Fibroblast of the aortic adventitia (primary cell): ENCODE data around the gene BCAR3. TPM values are rescaled to one million over a fixed set of nuclear protein-coding genes. Genes with fewer than 3 reads are reported as not detected.
A peak's percentile ranks its signal among the peaks of the same experiment; 100 is the strongest.

Source experiments
- DNase-seq: peaks from one replicate; pipeline ENCODE4 v3.0.0-alpha.2; 2010; ENCODE audit warnings: low read depth
- H3K4me3 ChIP-seq: 2 replicates; pipeline ENCODE4 v1.5.1; 2011; ENCODE audit warnings: low read depth, mild to moderate bottlenecking, control low read depth, low read length, moderate library complexity
- total RNA-seq: library from RNA; depleted of rRNA; stranded (reverse); fragments of >200 nt; gene quantifications from 2 replicates; pipeline ENCODE4 v1.2.3, GENCODE V29; 2012; ENCODE audit warnings: low replicate concordance
- TF ChIP-seq, protein P1 (sequence below): IDR thresholded peaks from 2 replicates; pipeline ENCODE4 v1.5.1; 2011; ENCODE audit warnings: mild to moderate bottlenecking, low read length, control low read depth, inconsistent platforms; ENCODE audit not compliant: insufficient read depth

The BCAR3 gene
- total RNA-seq, 1 donor, result 34.4 TPM

- DNase-seq, result peak; percentile 76
- TF ChIP-seq, protein P1, sequence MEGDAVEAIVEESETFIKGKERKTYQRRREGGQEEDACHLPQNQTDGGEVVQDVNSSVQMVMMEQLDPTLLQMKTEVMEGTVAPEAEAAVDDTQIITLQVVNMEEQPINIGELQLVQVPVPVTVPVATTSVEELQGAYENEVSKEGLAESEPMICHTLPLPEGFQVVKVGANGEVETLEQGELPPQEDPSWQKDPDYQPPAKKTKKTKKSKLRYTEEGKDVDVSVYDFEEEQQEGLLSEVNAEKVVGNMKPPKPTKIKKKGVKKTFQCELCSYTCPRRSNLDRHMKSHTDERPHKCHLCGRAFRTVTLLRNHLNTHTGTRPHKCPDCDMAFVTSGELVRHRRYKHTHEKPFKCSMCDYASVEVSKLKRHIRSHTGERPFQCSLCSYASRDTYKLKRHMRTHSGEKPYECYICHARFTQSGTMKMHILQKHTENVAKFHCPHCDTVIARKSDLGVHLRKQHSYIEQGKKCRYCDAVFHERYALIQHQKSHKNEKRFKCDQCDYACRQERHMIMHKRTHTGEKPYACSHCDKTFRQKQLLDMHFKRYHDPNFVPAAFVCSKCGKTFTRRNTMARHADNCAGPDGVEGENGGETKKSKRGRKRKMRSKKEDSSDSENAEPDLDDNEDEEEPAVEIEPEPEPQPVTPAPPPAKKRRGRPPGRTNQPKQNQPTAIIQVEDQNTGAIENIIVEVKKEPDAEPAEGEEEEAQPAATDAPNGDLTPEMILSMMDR, result no peak
- no peak overlapping the region for H3K4me3 ChIP-seq
Observed at GRCh38 chr1:93615582-93616150, 66.0 kb downstream of the BCAR3 start.

GRCh38 chr1:93614986-93615581, 66.6 kb downstream of the BCAR3 start:
- DNase-seq, result peak; percentile 86
- TF ChIP-seq, protein P1, result no peak
- H3K4me3 ChIP-seq, result no peak overlapping the region

DNA sequence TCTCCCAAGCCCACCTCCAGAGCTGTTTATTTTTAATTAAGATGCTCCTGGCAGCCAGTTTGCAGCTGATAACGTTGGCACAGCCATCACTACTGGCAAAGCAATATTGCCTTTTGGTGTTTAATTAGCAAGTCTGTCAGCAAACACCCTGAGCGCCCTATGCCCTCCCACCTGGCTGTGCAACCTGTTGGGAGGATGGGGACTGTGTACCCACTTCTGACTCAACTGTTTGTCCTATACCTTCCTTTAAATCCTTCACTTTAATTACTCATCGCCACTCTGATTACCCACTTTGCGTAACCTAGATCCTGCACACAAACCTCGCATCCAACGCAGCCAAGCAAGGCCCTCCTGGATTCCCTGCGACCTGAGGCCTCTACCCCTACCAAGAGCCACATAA, 67.1 kb downstream of the BCAR3 start:
- no peak for DNase-seq
- H3K4me3 ChIP-seq, result no peak overlapping the region
- TF ChIP-seq, protein P1, result no peak

DNA sequence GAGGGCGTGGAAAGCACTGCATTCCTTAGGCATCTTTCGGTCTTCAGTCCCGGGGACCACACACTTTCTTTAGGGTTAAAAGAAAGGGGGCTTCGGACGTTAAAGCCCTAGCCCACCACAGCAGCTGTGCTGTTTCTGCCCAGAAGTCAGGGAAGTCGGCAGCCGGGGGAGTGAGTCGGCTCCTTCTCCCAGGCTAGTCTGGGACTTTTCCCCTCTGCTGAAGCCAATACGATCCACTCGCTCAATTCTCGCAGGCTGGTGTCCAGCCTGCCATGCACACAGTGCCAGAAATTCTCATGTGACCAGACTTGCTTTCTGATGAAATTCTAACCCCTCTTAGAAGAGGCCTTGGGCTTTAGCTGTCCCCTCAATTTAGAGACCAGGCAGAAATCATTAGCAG, 67.7 kb downstream of the BCAR3 start:
- peak overlapping the region; percentile 71 for H3K4me3 ChIP-seq
- peak; percentile 88 for DNase-seq
- TF ChIP-seq, protein P1, result no peak

- TF ChIP-seq, protein P1, result no peak
- no peak for DNase-seq
- H3K4me3 ChIP-seq, result peak overlapping the region; percentile 71
Observed at GRCh38 chr1:93612510-93612909, 69.1 kb downstream of the BCAR3 start.

DNA sequence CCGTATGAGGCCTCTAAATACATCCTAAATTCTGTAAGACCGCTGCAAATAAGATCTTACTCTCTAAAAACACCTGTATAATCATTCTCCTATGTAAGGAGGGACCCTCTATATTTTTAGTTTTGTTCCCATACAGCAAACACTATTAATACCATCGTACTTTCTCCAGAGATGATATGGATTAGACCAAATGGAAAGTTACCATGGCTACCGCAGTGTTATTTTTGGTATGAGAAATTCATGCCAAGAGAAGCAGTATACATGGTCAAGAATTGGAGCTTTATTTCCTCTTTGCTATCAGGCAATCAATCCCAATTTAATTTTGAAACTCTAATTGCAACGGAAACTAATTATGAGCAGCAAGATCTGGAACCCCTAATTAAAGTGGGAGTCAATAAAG, 70.0 kb downstream of the BCAR3 start:
- DNase-seq, result no peak
- TF ChIP-seq, protein P1, result no peak
- H3K4me3 ChIP-seq, result no peak overlapping the region

- TF ChIP-seq, protein P1, result no peak
- H3K4me3 ChIP-seq, result no peak overlapping the region
- no peak for DNase-seq
Observed at GRCh38 chr1:93609536-93609935, 72.1 kb downstream of the BCAR3 start.
